Choroid plexus epithelial cell (primary cell): Measurements from ENCODE around the gene DNAJB11.
"Not testable (repeated sequence)": the region's sequence is repeated elsewhere in the genome, so short reads cannot be mapped to it uniquely, and the experiment has no call there.

Experiments
- DNase-seq: peaks from one replicate; pipeline ENCODE4 v3.0.0-alpha.2; 2010; ENCODE audit warnings: low read depth
- H3K4me3 ChIP-seq: 2 replicates; pipeline ENCODE4 v1.5.1; 2011; ENCODE audit warnings: low read depth, mild to moderate bottlenecking, control low read depth, low read length, moderate library complexity
- TF ChIP-seq, protein P1 (sequence below): conservative IDR thresholded peaks from 2 replicates; pipeline ENCODE4 v1.5.1; 2011; ENCODE audit warnings: low read depth, mild to moderate bottlenecking, control low read depth, inconsistent platforms, low read length, moderate library complexity

DNAJB11 gene

DNA sequence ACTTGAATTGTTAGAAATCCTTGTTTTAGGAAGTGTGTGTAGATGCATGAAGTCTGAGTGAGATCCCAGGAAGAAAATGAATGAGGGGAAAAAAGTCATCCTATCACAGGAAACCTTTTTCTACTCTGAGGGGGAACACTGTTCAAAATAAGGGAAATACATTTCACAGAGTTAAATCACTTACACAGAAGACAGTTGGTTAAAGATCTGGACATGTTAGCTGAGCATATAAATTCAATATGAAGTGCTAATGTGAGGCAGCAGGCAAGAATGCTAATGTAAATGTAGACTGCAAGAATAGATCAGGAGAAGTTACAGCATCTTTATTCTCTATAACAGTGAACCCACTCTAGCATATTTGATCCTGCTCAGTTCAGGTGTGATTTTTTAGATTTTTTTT, 5.9 kb upstream of the DNAJB11 start:
- H3K4me3 ChIP-seq, result no peak overlapping the region
- TF ChIP-seq, protein P1, sequence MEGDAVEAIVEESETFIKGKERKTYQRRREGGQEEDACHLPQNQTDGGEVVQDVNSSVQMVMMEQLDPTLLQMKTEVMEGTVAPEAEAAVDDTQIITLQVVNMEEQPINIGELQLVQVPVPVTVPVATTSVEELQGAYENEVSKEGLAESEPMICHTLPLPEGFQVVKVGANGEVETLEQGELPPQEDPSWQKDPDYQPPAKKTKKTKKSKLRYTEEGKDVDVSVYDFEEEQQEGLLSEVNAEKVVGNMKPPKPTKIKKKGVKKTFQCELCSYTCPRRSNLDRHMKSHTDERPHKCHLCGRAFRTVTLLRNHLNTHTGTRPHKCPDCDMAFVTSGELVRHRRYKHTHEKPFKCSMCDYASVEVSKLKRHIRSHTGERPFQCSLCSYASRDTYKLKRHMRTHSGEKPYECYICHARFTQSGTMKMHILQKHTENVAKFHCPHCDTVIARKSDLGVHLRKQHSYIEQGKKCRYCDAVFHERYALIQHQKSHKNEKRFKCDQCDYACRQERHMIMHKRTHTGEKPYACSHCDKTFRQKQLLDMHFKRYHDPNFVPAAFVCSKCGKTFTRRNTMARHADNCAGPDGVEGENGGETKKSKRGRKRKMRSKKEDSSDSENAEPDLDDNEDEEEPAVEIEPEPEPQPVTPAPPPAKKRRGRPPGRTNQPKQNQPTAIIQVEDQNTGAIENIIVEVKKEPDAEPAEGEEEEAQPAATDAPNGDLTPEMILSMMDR, result no peak
- no peak for DNase-seq

DNA sequence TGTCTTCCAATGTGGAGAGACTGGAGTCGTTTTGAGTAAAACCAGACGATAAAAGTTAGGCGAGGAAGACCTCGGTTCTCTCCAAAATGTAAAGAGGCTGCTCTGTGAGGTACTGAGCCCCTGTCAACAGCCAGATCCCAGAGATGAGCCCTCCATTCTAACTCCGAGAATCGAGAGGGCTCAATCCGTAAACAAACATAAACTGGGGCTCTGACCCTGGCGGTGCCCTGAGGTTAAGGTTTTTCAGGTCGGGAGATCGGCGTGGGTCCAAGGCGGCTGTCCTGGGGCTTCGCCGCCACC, 3.8 kb upstream of the DNAJB11 start:
- TF ChIP-seq, protein P1, result no peak
- DNase-seq, result peak; percentile 10
- H3K4me3 ChIP-seq, result peak overlapping the region; percentile 91

DNA sequence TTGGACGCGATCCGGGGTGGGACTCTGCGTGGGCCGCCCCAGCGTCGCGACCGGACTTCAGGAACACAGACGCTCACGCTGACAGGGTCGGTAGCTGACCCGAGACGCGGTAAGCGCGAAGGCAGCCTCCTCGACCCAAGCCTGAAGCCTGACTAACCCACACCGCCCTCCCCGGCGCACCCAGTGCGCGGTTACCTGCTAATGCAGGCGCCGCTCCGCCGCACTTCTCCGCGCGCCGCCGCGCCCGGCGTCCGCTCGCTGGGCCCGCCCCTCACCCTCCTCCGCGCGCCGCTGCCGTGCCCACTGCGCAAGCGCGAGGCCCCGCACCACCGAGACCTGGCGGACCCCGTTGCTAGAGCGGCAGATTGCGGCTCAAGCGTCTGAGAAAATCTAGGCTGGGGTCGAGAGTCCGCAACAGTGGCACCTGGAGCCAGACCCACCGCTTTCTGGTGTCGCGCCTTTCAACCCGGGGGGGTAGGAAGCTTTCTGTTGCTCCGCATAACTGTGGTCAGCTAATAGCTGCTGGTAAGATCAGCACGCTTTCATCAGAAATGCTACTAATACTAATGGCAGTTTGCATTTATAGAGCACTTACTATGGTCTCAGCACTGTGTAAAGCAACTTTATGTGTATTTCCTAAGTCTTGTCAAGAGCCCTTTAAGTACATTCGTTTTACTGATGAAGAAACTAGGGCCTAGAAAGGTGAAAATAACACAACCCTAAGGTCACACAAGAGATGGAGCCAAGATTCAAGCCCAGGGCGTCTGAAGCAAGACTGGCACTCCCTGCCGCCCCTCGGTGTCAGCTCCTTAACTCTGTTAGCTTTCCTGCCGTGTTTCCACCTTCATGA, 3.2 kb upstream of the DNAJB11 start, which contains the start of gene TBCCD1:
Gene TBCCD1 (minus strand): TSS at position 268 of the 850 bp plus-strand sequence. CDS start 3,010 bp downstream, outside the sequence.
- peak; percentile 90 for DNase-seq
- H3K4me3 ChIP-seq, result peak within 1 kb of the TSS; percentile 91
- TF ChIP-seq, protein P1, result no peak

DNA sequence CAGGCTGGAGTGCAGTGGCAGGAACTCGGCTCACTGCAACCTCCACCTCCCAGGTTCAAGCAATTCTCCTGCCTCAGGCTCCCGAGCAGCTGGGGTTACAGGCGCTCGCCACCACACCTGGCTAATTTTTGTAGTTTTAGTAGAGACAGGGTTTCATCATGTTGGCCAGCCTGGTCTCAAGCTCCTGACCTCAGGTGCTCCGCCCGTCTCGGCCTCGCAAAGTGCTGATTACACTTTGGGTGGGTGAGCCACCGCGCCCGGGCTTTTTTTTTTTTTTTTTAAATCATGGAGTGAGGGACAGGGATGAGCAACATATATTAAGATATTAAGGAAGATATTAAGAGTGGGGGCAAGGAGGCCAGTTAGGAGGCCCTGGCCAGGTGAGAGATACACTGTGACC, 1.2 kb upstream of the DNAJB11 start:
- not testable (repeated sequence) for H3K4me3 ChIP-seq, DNase-seq

DNA sequence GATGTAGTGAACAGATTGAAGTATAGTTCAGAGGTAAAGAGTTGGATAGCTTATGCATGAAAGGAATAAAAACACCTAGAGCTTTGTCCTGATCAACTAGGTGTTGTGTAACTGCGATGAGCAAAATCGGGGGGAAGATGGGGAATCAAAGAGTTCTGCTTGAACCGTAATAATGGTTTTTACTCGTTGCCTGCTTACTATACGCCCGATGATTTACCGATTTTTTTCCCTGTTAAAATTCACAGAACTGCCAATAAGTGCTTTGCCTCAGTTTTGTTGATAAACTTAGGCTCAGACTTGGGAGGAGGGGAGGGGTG, 783 bp upstream of the DNAJB11 start:
- DNase-seq, result no peak
- H3K4me3 ChIP-seq, result peak overlapping the region; percentile 62
- TF ChIP-seq, protein P1, result no peak

DNA sequence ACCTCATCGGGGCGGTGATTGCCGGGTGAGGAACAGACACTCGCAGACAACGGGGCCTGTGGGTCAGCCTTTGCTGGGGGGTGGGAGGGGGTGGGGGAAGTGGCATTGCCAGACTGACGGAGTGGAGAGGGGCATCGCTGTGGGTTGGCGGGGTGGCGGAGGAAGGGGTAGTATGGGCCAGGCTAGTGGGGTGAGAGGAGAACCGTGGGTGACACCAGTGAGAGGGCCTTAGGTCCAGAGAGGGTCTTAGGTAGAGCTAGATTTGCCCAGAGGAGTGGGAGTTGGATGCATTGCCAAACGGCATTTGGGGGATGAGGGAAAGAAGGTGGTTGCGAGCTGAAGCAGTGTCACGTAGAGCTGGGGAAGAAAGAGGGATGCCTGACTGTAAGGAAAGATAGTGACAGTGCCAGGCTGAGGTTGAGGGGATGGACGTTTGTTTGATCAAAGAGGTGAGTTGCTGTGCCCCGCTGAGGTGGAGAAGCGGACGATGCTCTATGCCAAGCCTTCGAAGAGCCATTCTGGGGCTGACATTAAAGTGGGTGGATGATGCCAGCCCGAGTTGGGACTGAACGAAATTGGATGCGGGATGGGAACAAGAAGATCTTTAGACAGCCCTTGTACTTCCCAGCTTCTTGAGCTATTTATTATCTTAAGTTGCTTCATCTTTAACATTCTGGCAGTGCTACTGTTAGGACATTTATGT, 572 bp downstream of the DNAJB11 start:
- H3K4me3 ChIP-seq, result peak overlapping the region; percentile 94
- no peak for DNase-seq
- TF ChIP-seq, protein P1, result no peak

DNA sequence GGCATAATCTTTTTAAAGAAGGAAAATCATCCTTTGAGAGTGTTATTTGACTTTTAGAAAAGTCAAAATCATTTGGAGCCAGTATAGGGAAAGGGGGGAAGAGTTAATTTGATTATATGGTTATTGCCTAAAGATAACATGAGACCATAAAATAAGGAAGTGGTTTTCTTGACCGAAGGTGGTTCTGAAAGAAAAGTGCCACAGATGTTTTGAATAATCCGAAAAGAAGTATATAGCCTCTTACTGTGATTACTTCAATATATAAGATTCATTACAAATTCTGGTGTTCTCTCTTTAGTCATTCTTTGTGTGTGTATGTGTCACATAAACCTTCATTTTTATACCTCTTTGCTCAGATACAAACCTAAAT, 1.1 kb downstream of the DNAJB11 start:
- TF ChIP-seq, protein P1, result no peak
- no peak for DNase-seq
- no peak overlapping the region for H3K4me3 ChIP-seq
